Peyer's patch (tissue), 4 donors: ENCODE data around the gene ABHD2.
"Not testable (repeated sequence)": the region's sequence is repeated elsewhere in the genome, so short reads cannot be mapped to it uniquely, and the experiment has no call there.

Source experiments
- CTCF ChIP-seq, 6 experiments: fragments of 450-650 bp in 4 of 6; fragments of 200-600 bp in 2 of 6; sonication (generic) in 1 of 6; IDR thresholded peaks; one replicate each; pipeline ENCODE4 v1.5.1; 2017 to 2019; ENCODE audit warnings: antibody characterized with exemption in 6 of 6, mild to moderate bottlenecking in 3 of 6, moderate library complexity in 1 of 6
- POLR2A ChIP-seq, 2 donors: fragments of 450-650 bp; IDR thresholded peaks; one replicate each; pipeline ENCODE4 v1.5.1; 2017; ENCODE audit warnings: antibody characterized with exemption in 2 of 2, mild to moderate bottlenecking in 2 of 2, moderate library complexity in 2 of 2

- not testable (repeated sequence) for TF ChIP-seq POLR2A, CTCF (IDR thresholded peaks at IDR 0.05)
Observed at GRCh38 chr15:89135387-89136077, 47.3 kb downstream of the ABHD2 start.
